ENCODE results near the gene PNCK. TPM values are rescaled to one million over a fixed set of nuclear protein-coding genes. Genes with fewer than 3 reads are reported as not detected.

The PNCK gene
- total and polyA plus RNA-seq, 2 of the 13 experiments (the other 11 are each of a cell fraction or from before 2014, with no cell fraction given), result 33.1 TPM; not detected in 1

DNA sequence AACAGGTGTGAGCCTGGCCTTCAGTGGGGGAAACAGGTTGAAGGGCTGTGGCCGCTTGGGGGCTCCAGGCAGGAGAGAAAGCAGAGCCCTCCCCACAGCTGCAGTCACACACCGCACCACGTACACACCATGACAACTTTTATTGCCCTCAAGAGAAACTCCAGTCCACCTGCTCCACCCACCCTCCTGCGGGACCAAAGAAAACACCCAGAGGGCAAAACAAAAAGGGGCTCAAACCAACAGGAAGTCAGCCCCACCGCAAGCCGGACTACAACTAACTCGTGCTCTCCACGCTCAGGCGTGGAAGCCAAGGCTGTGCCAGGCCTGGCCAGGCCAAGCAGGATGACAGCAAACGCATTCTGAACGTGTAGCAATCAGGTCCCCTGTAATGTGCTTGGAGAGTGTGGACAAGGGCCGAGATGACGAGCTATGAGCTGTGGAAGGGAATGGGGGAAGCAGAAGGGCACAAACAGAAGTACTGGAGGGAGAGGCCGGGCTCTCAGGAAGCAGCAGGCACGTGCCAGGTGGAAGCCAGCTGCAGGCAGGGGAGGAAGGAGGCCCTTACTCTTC, 26.8 kb upstream of the PNCK start:
- no peaks in the 10 kb centered on the region for H3K79me2 ChIP-seq (ENCODE audit: insufficient read depth, low read length)
- H3K4me2 ChIP-seq (ENCODE audit: low read depth, low read length), result no peak overlapping the region
- DNase-seq (ENCODE audit: low spot score) (no peak), ATAC-seq (no peak), FAIRE-seq (no peak)
- H4K20me1 ChIP-seq (ENCODE audit: insufficient read depth, low read length), result 0 out of 2 replicates have a peak, but pooled peaks cover 3% of the 10 kb centered on the region
- H3K27me3 ChIP-seq (ENCODE audit: control insufficient read depth in 1 of 2, insufficient read depth in 2 of 2, low read length in 2 of 2), result no peaks in the 10 kb centered on the region
- H3K36me3 ChIP-seq (replicated peaks in 1 of 2; ENCODE audit: control insufficient read depth in 1 of 2, insufficient read depth in 2 of 2, low read length in 2 of 2), result peaks cover 5 to 9% of the 10 kb centered on the region in 2 experiments; a peak in 3 of 5 replicates
- H3K4me3 ChIP-seq (replicated peaks in 1 of 3; ENCODE audit: insufficient read depth in 1 of 3, low read depth in 2 of 3, low read length in 3 of 3), result no peak overlapping the region
- H3K27ac ChIP-seq (ENCODE audit: extremely low read length, insufficient read depth, low read length), result no peak overlapping the region
- no peaks in the 10 kb centered on the region for H3K9me3 ChIP-seq (ENCODE audit: low read length)
- POLR2A ChIA-PET, result no interaction called here
- intact Hi-C loops (cut with micrococcal nuclease; ENCODE audit: unreplicated experiment) (no loop called here), in situ Hi-C loops (cut with HindIII; ENCODE audit: extremely low pct_ligation_motif_present, low pct_unique_long_range_greater_than_20kb) (no loop called here)
- peaks cover 14% of the 10 kb centered on the region for H3K4me1 ChIP-seq (ENCODE audit: insufficient read depth, low read length)
- CTCF ChIA-PET (ENCODE audit: low intra/inter-chr PET ratio, low total read pairs), result no interaction called here
- TF ChIP-seq TP53 (CRISPR knock-in tag; conservative IDR thresholded peaks at IDR 0.05) (no peak), ZNF496 (CRISPR knock-in tag; IDR thresholded peaks at IDR 0.05; ENCODE audit: insufficient replicate concordance) (no peak), ZNF44 (CRISPR knock-in tag; IDR thresholded peaks at IDR 0.05) (no peak), SAP130 (CRISPR knock-in tag; IDR thresholded peaks at IDR 0.05; ENCODE audit: low read depth) (no peak), RBFOX2 (IDR thresholded peaks at IDR 0.05; ENCODE audit: low read depth, low read length) (no peak), ZNF660 (CRISPR knock-in tag; IDR thresholded peaks at IDR 0.05; ENCODE audit: borderline replicate concordance, low read depth) (no peak), ZNF260 (CRISPR knock-in tag; IDR thresholded peaks at IDR 0.05; ENCODE audit: borderline replicate concordance, low read depth) (no peak), HMG20A (CRISPR knock-in tag; IDR thresholded peaks at IDR 0.05; ENCODE audit: borderline replicate concordance) (no peak)
- TF ChIP-seq, protein P1, sequence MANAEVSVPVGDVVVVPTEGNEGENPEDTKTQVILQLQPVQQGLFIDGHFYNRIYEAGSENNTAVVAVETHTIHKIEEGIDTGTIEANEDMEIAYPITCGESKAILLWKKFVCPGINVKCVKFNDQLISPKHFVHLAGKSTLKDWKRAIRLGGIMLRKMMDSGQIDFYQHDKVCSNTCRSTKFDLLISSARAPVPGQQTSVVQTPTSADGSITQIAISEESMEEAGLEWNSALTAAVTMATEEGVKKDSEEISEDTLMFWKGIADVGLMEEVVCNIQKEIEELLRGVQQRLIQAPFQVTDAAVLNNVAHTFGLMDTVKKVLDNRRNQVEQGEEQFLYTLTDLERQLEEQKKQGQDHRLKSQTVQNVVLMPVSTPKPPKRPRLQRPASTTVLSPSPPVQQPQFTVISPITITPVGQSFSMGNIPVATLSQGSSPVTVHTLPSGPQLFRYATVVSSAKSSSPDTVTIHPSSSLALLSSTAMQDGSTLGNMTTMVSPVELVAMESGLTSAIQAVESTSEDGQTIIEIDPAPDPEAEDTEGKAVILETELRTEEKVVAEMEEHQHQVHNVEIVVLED (CRISPR knock-in tag; IDR thresholded peaks at IDR 0.05; ENCODE audit: borderline replicate concordance), result no peak
- no TSS peak for BruUV-seq (replicated peaks)
- H3K9ac ChIP-seq (ENCODE audit: insufficient read depth, low read depth, low read length), result no peak overlapping the region
- no peak overlapping the region for H2AFZ ChIP-seq (ENCODE audit: low read length)
- 100% methylated on average over 4 of the region's 15 CpGs for WGBS (ENCODE audit: low lambda C conversion rate)

Data from HepG2 (cell line).